ENCODE measurements around the gene EZH1. TPM values are rescaled to one million over a fixed set of nuclear protein-coding genes. Genes with fewer than 3 reads are reported as not detected.

Gene EZH1
- total RNA-seq, 1 experiment from 2014 or later, result 17.7 TPM

DNA sequence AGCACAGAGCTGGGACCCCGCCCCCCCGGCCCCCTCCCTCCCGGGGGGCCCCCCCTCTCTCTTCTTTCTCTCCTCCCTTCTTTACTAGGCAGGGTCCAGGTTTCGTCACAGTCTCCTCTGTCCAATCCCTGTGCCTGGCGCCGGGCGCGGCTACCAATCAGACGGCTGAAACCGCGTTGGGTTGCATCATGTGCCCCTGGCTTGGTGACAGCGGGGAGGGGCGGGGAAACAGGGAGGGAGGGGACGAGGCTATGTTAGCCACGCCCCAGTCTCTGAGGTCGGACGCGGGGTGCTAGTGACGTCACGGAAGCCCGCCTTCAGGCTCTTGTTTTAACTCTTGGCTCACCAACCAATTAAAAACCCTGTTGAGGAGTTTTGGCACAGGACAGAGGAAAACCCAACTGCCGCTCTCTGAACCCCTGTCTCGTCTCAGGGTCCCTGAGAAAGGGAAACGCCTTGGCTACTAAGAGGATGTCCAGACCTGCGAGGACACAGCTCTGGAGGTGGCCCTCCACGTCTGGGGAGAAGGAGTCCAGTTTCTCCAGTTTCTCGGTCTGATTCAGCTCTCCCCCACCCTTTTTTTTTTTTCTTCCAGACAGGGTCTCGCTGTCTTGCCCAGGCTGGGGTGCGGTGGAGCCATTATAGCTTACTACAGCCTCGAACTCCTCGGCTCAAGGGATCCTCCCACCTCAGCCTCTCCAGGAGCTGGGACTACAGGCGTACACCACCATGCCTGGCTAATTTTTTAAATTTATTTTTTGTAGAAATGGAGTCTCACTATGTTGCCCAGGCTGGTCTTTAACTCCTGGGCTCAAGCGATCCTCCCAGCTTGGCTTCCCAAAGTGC is 67.6 kb downstream of the EZH1 start:
- ChIA-PET CTCF (no interaction called here), POLR2A (interaction anchor here (0.5 to 0.7 kb wide), 3 partner anchors 9 to 321 kb away, joined by 3 to 6 read pairs (median 3); partner anchors contain the start of gene RPL27)
- Histone ChIP-seq H3K4me1 (ENCODE audit: control insufficient read depth, insufficient read depth, low read length) (peaks cover 22% of the 10 kb centered on the region), H3K9me3 (ENCODE audit: control insufficient read depth, insufficient read depth, low read depth, low read length) (no peaks in the 10 kb centered on the region), H3K27ac (ENCODE audit: low read length) (peak overlapping the region; percentile 86), H3K4me3 (ENCODE audit: low read depth in 2 of 2, low read length in 2 of 2) (peak overlapping the region; percentile 85 to 95), H3K36me3 (ENCODE audit: control insufficient read depth, insufficient read depth, low read length) (no peaks in the 10 kb centered on the region; the same call in 1 of the 2 replicates), H3K27me3 (ENCODE audit: control insufficient read depth, insufficient read depth, low read length) (no peaks in the 10 kb centered on the region)
- in situ Hi-C loops (cut with HindIII; ENCODE audit: low pct_unique_long_range_greater_than_20kb, low sequenced_read_pairs) (no loop called here), intact Hi-C loops (cut with micrococcal nuclease; ENCODE audit: unreplicated experiment) (loop anchor here (5.0 kb wide), 1 partner anchor 100 kb away; the partner anchor contains the start of gene PSMC3IP)
- TF ChIP-seq TCF7L2 (IDR thresholded peaks at IDR 0.05; ENCODE audit: low read depth, low read length), result no peak
- no peak; the same call in 1 of the 2 replicates for TF ChIP-seq POLR2AphosphoS5 (IDR thresholded peaks at IDR 0.05; ENCODE audit: low read depth, low read length)
- no peak for TF ChIP-seq SIN3A (IDR thresholded peaks at IDR 0.05; ENCODE audit: borderline replicate concordance, insufficient read depth, low read depth, low read length)
- TF ChIP-seq REST (IDR thresholded peaks at IDR 0.05; ENCODE audit: insufficient read depth in 1 of 2, low read depth in 2 of 2, low read length in 1 of 2), result no peak
- no peak for TF ChIP-seq CTCF (IDR thresholded peaks at IDR 0.05)
- DNase-seq (ENCODE audit: low read depth, low spot score) (peak; percentile 93), ATAC-seq (peak; percentile 82)
- no TSS peak for BruUV-seq (replicated peaks)

DNA sequence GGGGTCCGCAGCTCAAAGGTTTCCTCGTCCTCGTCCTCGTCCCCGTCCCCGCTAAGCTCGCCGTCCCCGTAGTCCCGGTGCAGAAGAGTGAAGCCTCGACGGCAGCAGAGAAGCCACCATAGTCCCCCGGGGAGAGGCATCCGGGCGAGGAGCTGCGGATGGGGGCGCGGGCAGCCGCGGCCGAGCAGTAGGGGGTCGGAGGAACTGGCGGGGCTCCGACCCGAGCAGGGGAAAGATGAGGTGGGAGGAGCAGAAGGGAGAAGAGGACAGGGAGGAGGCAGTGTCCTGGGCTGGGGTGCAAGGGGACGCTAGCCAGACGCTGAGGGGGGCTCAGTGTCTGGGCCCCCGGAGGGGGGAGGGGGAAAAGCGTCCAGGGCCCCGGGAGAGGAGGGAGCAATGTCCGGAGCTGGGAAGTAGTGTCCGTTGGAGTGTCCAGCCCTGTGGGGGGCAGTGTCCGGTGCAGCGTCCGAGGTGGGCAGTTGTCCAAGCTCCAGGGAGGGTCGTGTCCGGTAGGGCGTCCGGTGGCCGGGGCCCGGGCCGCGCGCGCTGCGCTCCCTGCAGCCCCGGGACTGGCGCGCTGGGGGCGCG is 68.3 kb downstream of the EZH1 start, which contains the start of gene PLEKHH3:
Gene PLEKHH3 (minus strand): TSS at position 571 of the 588 bp plus-strand sequence. CDS start 431 bp downstream, at position 140.
- Histone ChIP-seq H3K27ac (ENCODE audit: low read length) (peak within 1 kb of the TSS; percentile 86), H3K4me3 (ENCODE audit: low read depth in 2 of 2, low read length in 2 of 2) (peak within 1 kb of the TSS; percentile 85 to 95), H3K9me3 (ENCODE audit: control insufficient read depth, insufficient read depth, low read depth, low read length) (no peaks in the 10 kb centered on the region), H3K27me3 (ENCODE audit: control insufficient read depth, insufficient read depth, low read length) (no peaks in the 10 kb centered on the region), H3K36me3 (ENCODE audit: control insufficient read depth, insufficient read depth, low read length) (no peaks in the 10 kb centered on the region; the same call in 1 of the 2 replicates), H3K4me1 (ENCODE audit: control insufficient read depth, insufficient read depth, low read length) (peaks cover 18% of the 10 kb centered on the region)
- DNase-seq (ENCODE audit: low read depth, low spot score), result no peak
- ChIA-PET CTCF (no interaction called here), POLR2A (interaction anchor here (0.5 to 0.7 kb wide), 2 partner anchors 8 to 51 kb away, joined by 3 to 6 read pairs; no protein-coding TSS in a partner anchor)
- no TSS peak for BruUV-seq (replicated peaks)
- ATAC-seq, result peak; percentile 3; the same call in 1 of the 2 replicates
- intact Hi-C loops (cut with micrococcal nuclease; ENCODE audit: unreplicated experiment) (loop anchor here (5.0 kb wide), 1 partner anchor 99 kb away; the partner anchor contains the start of gene PSMC3IP), in situ Hi-C loops (cut with HindIII; ENCODE audit: low pct_unique_long_range_greater_than_20kb, low sequenced_read_pairs) (no loop called here)
- TF ChIP-seq SIN3A (IDR thresholded peaks at IDR 0.05; ENCODE audit: borderline replicate concordance, insufficient read depth, low read depth, low read length), result peak; percentile 64; the same call in 1 of the 2 replicates
- no peak for TF ChIP-seq TCF7L2 (IDR thresholded peaks at IDR 0.05; ENCODE audit: low read depth, low read length)
